HCT116 (cell line): ENCODE results near the gene XKR7.

Experiments
- RAD21 ChIP-seq: IDR thresholded peaks from 2 replicates; pipeline ENCODE4 v1.6.1; 2012; ENCODE audit warnings: low read depth, mild to moderate bottlenecking
- TF ChIP-seq, protein P1 (sequence below), 3 experiments: fragments of 200-600 bp in 1 of 3; sonication (generic) in 1 of 3; IDR thresholded peaks in 2 of 3; conservative IDR thresholded peaks in 1 of 3; 2 replicates each; pipeline ENCODE4 v1.5.1; 2012 to 2017; ENCODE audit warnings: low read depth in 2 of 3, low read length in 2 of 3, antibody characterized with exemption in 1 of 3, borderline replicate concordance in 1 of 3, control low read depth in 1 of 3, mild to moderate bottlenecking in 1 of 3, mixed read lengths in 1 of 3, mixed run types in 1 of 3, moderate library complexity in 1 of 3; ENCODE audit not compliant: insufficient read depth in 1 of 3

DNA sequence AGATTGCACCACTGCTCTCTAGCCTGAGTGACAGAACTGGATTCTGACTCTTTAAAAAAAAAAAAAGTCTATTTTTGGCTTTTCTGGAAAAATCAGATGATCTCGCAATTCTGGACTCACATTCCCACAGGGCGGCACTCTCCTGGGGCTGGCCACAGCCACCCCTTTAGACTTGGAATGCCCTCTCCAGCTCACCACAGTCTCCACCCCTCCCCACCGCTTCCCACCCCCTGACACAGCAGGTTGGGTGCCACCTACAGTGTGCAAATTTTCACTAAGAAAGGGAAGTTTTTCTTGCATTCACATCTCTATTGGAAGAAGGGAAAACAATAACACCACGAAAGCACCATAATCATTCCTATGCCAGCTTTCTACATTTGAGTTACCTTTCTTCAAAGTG, 31.5 kb upstream of the XKR7 start:
- TF ChIP-seq, protein P1, sequence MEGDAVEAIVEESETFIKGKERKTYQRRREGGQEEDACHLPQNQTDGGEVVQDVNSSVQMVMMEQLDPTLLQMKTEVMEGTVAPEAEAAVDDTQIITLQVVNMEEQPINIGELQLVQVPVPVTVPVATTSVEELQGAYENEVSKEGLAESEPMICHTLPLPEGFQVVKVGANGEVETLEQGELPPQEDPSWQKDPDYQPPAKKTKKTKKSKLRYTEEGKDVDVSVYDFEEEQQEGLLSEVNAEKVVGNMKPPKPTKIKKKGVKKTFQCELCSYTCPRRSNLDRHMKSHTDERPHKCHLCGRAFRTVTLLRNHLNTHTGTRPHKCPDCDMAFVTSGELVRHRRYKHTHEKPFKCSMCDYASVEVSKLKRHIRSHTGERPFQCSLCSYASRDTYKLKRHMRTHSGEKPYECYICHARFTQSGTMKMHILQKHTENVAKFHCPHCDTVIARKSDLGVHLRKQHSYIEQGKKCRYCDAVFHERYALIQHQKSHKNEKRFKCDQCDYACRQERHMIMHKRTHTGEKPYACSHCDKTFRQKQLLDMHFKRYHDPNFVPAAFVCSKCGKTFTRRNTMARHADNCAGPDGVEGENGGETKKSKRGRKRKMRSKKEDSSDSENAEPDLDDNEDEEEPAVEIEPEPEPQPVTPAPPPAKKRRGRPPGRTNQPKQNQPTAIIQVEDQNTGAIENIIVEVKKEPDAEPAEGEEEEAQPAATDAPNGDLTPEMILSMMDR (IDR thresholded peaks at IDR 0.05 in 2 of 3, conservative IDR thresholded peaks at IDR 0.05 in 1 of 3; ENCODE audit: borderline replicate concordance in 1 of 3, insufficient read depth in 1 of 3, low read depth in 2 of 3, low read length in 2 of 3), result no peak
- no peak for TF ChIP-seq RAD21
